HCT116 (cell line): ENCODE results near the gene KCNQ4. TPM values are rescaled to one million over a fixed set of nuclear protein-coding genes. Genes with fewer than 3 reads are reported as not detected.

Experiments used
- ATAC-seq: fragments of 200-7000 bp; cut with Tn5 transposase; 2 replicates; pipeline ENCODE4 v1.9.1; 2020; ENCODE audit warnings: mild to moderate bottlenecking, moderate library complexity
- BruUV-seq: library from RNA; stranded (reverse); fragments of 400-500 nt; replicated peaks from 2 replicates; lab custom pipeline; 2021; lab: Mats Ljungman, UMichigan
- CTCF ChIA-PET: fragments of 300-600 bp; sonication (Branson Sonifier 250); formaldehyde crosslinking; loops from one replicate; lab custom pipeline; 2021; ENCODE audit warnings: antibody characterized with exemption; lab: Charles Lee
- POLR2A ChIA-PET: fragments of 300-600, 350-600 bp; sonication (Branson Sonifier 250); formaldehyde crosslinking; loops from one replicate; lab custom pipeline; 2021; ENCODE audit warnings: antibody characterized with exemption; lab: Charles Lee
- RAD21 ChIA-PET, 2 experiments: fragments of 300-600 bp; sonication (Branson Sonifier 250); formaldehyde crosslinking; loops; one replicate each; lab custom pipeline; 2023; ENCODE audit warnings: low total read pairs in 2 of 2; ENCODE audit not compliant: uncharacterized antibody in 2 of 2, unreplicated experiment in 2 of 2, low non-redundant PET in 1 of 2; lab: Charles Lee
- DNase-seq: peaks from one replicate; pipeline ENCODE4 v3.0.0-alpha.2; 2010; ENCODE audit warnings: low read depth, low spot score
- H2AFZ ChIP-seq: fragments of 200-600 bp; shearing (Covaris generic), sonication (generic); 2 replicates; pipeline ENCODE4 v1.6.1; 2017; ENCODE audit warnings: low read depth, mixed run types, mixed read lengths, antibody characterized with exemption, low read length; ENCODE audit not compliant: poor library complexity, severe bottlenecking
- H3K27ac ChIP-seq: 2 replicates; pipeline ENCODE4 v1.5.1; 2012; ENCODE audit warnings: low read depth, low read length
- H3K27me3 ChIP-seq: fragments of 200-600 bp; sonication (generic); 2 replicates; pipeline ENCODE4 v1.6.1; 2016; ENCODE audit warnings: mixed run types, low read length, mixed read lengths; ENCODE audit not compliant: insufficient read depth
- H3K36me3 ChIP-seq, 2 experiments: fragments of 200-500 bp in 1 of 2; fragments of 200-600 bp in 1 of 2; sonication (Bioruptor generic) in 1 of 2; sonication (generic) in 1 of 2; 2 replicates each; pipeline versions ENCODE4 v1.5.1 to v1.6.1; 2014 to 2016; ENCODE audit warnings: low read length in 2 of 2, inconsistent platforms in 1 of 2, mixed read lengths in 1 of 2, mixed run types in 1 of 2; ENCODE audit not compliant: insufficient read depth in 2 of 2, control insufficient read depth in 1 of 2
- H3K4me1 ChIP-seq, 2 experiments: fragments of 200-600 bp in 1 of 2; sonication (generic) in 1 of 2; 2 replicates each; pipeline versions ENCODE4 v1.5.1 to v1.6.1; 2012 to 2017; ENCODE audit warnings: low read length in 2 of 2, inconsistent platforms in 1 of 2, mild to moderate bottlenecking in 1 of 2, mixed read lengths in 1 of 2, mixed run types in 1 of 2, moderate library complexity in 1 of 2; ENCODE audit not compliant: insufficient read depth in 2 of 2, control insufficient read depth in 1 of 2
- H3K4me2 ChIP-seq: fragments of 200-600 bp; sonication (generic); 2 replicates; pipeline ENCODE4 v1.6.1; 2017; ENCODE audit warnings: mixed run types, low read length, mixed read lengths
- H3K4me3 ChIP-seq, 2 experiments: fragments of 200-600 bp in 1 of 2; sonication (generic) in 1 of 2; replicated peaks in 1 of 2; 2 replicates each; pipeline ENCODE4 v1.5.1; 2011 to 2016; ENCODE audit warnings: low read length in 2 of 2, control low read depth in 1 of 2, low read depth in 1 of 2, mild to moderate bottlenecking in 1 of 2, mixed read lengths in 1 of 2, mixed run types in 1 of 2
- H3K79me2 ChIP-seq: fragments of 200-600 bp; sonication (generic); 2 replicates; pipeline ENCODE4 v1.6.1; 2017; ENCODE audit warnings: mild to moderate bottlenecking, mixed run types, low read length, moderate library complexity, mixed read lengths; ENCODE audit not compliant: insufficient read depth
- H3K9ac ChIP-seq: fragments of 200-600 bp; sonication (generic); 2 replicates; pipeline ENCODE4 v1.6.1; 2016; ENCODE audit warnings: low read length, mixed read lengths
- H3K9me2 ChIP-seq: fragments of 200-600 bp; sonication (generic), shearing (Covaris generic); 2 replicates; pipeline ENCODE4 v1.6.1; 2017; ENCODE audit warnings: mixed run types, mild to moderate bottlenecking, moderate library complexity; ENCODE audit not compliant: insufficient read depth
- H3K9me3 ChIP-seq, 2 experiments: fragments of 200-500 bp in 1 of 2; fragments of 200-600 bp in 1 of 2; sonication (Bioruptor generic) in 1 of 2; sonication (generic) in 1 of 2; 2 replicates each; pipeline ENCODE4 v1.6.1; 2014 to 2017; ENCODE audit warnings: low read length in 2 of 2, mixed read lengths in 2 of 2, inconsistent platforms in 1 of 2, low read depth in 1 of 2, mild to moderate bottlenecking in 1 of 2, mixed run types in 1 of 2, moderate library complexity in 1 of 2; ENCODE audit not compliant: control insufficient read depth in 1 of 2, insufficient read depth in 1 of 2
- H4K20me1 ChIP-seq: fragments of 200-600 bp; sonication (generic), shearing (Covaris generic); 2 replicates; pipeline ENCODE4 v1.6.1; 2017; ENCODE audit warnings: mixed run types, mild to moderate bottlenecking, moderate library complexity; ENCODE audit not compliant: insufficient read depth
- CTCF ChIP-seq, 3 experiments: fragments of 200-600 bp in 1 of 3; sonication (generic) in 1 of 3; IDR thresholded peaks in 2 of 3; conservative IDR thresholded peaks in 1 of 3; 2 replicates each; pipeline ENCODE4 v1.5.1; 2012 to 2017; ENCODE audit warnings: low read depth in 2 of 3, low read length in 2 of 3, antibody characterized with exemption in 1 of 3, borderline replicate concordance in 1 of 3, control low read depth in 1 of 3, mild to moderate bottlenecking in 1 of 3, mixed read lengths in 1 of 3, mixed run types in 1 of 3, moderate library complexity in 1 of 3; ENCODE audit not compliant: insufficient read depth in 1 of 3
- JUND ChIP-seq: IDR thresholded peaks from 2 replicates; pipeline ENCODE4 v1.6.1; 2012
- YY1 ChIP-seq: IDR thresholded peaks from 2 replicates; pipeline ENCODE4 v1.6.1; 2011; ENCODE audit warnings: low read length, low read depth, moderate library complexity, mild to moderate bottlenecking; ENCODE audit not compliant: insufficient replicate concordance; ENCODE audit errors: extremely low read depth
- ZNF274 ChIP-seq: fragments of 200-500 bp; sonication (Bioruptor generic); IDR thresholded peaks from 2 replicates; pipeline ENCODE4 v1.6.1; 2014; ENCODE audit warnings: mild to moderate bottlenecking, low read depth, low read length, inconsistent platforms
- intact Hi-C: fragments of 100-400 bp; cut with micrococcal nuclease; formaldehyde crosslinking; loops from 2 replicates; pipeline ENCODE4 v1.10.0; 2022
- total RNA-seq: library from RNA; stranded (reverse); gene quantifications from one replicate; pipeline ENCODE4 v1.2.1, GENCODE V29; 2021; ENCODE audit not compliant: unreplicated experiment

Gene KCNQ4
- total RNA-seq, 1 experiment from 2014 or later = 4.1 TPM

GRCh38 chr1:40815420-40815819 is 31.8 kb downstream of the KCNQ4 start (continued):
- no peak for TF ChIP-seq CTCF (IDR thresholded peaks at IDR 0.05 in 2 of 3, conservative IDR thresholded peaks at IDR 0.05 in 1 of 3; ENCODE audit: borderline replicate concordance in 1 of 3, insufficient read depth in 1 of 3, low read depth in 2 of 3, low read length in 2 of 3)
- no peak for TF ChIP-seq JUND
- no peak for TF ChIP-seq YY1

- intact Hi-C loops = no loop called here
These were observed 34.2 kb downstream of the KCNQ4 start for GRCh38 chr1:40817791-40818263.

More at GRCh38 chr1:40817791-40818263, 34.2 kb downstream of the KCNQ4 start:
- H3K4me3 ChIP-seq = no peak overlapping the region
- no peak overlapping the region for H2AFZ ChIP-seq
- H3K4me1 ChIP-seq = no peaks in the 10 kb centered on the region
- no peak overlapping the region for H3K4me2 ChIP-seq
- ChIA-PET RAD21 (no interaction called here), CTCF (no interaction called here), POLR2A (no interaction called here)
- BruUV-seq = no TSS peak
- 0 out of 4 replicates have a peak, but pooled peaks cover 0 to 4% of the 10 kb centered on the region in 2 experiments for H3K36me3 ChIP-seq
- H3K9me2 ChIP-seq = no peaks in the 10 kb centered on the region
- ATAC-seq = no peak
- no peaks in the 10 kb centered on the region for H3K27me3 ChIP-seq
- DNase-seq = no peak
- no peak overlapping the region for H3K9ac ChIP-seq
- no peak for TF ChIP-seq ZNF274
- no peaks in the 10 kb centered on the region for H4K20me1 ChIP-seq
- H3K27ac ChIP-seq = no peak overlapping the region
- H3K9me3 ChIP-seq = no peaks in the 10 kb centered on the region
- H3K79me2 ChIP-seq = no peaks in the 10 kb centered on the region
